ENCODE measurements around the gene HHAT. TPM values are rescaled to one million over a fixed set of nuclear protein-coding genes. Genes with fewer than 3 reads are reported as not detected.

The HHAT gene
- total and polyA plus RNA-seq, 2 of the 13 experiments (the other 11 are each of a cell fraction or from before 2014, with no cell fraction given) = 2.6 to 4.9 TPM

DNA sequence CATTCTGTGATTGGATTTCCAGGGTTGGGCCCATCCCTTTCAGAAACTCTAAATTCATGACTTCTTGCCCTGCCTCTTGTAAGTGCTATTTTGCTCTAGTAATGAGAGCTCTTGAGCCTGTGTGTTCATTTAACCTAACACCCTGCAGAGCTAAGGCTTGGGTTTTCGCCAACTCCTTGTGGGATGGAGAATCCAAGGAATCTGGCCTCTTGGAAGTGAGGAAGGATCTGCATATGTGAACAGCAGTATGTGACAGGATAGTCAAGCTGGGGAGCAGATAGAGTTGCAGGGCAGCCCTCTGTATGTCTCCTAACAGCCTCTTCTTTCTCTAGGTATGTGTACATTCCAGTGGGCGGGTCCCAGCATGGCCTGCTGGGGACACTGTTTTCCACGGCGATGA, 258.9 kb downstream of the HHAT start (continued):
- TF ChIP-seq, protein P1, sequence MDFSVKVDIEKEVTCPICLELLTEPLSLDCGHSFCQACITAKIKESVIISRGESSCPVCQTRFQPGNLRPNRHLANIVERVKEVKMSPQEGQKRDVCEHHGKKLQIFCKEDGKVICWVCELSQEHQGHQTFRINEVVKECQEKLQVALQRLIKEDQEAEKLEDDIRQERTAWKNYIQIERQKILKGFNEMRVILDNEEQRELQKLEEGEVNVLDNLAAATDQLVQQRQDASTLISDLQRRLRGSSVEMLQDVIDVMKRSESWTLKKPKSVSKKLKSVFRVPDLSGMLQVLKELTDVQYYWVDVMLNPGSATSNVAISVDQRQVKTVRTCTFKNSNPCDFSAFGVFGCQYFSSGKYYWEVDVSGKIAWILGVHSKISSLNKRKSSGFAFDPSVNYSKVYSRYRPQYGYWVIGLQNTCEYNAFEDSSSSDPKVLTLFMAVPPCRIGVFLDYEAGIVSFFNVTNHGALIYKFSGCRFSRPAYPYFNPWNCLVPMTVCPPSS (IDR thresholded peaks at IDR 0.05) = no peak
- TF ChIP-seq SALL2 (CRISPR knock-in tag; IDR thresholded peaks at IDR 0.05) = no peak
- TF ChIP-seq CENPX (CRISPR knock-in tag; IDR thresholded peaks at IDR 0.05) = no peak
- no peak for TF ChIP-seq RELA (CRISPR knock-in tag; IDR thresholded peaks at IDR 0.05)

DNA sequence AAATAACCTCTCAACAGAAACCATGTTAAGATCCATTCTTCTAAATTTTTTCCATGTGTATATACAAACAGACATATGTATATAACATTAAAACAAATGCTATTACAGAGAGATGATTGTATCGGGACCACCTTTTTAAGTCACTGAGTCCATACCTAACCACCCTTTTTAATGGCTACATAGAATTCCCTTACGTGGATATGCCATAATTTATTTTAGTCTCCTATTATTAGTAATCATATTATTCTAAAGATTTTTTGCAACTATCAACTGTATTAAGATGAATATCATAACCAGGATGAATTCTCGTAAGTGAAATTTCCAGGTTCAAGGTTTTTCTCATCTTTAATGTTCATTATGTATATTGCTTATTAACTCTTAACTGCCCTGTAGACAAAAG, 259.7 kb downstream of the HHAT start:
- in situ Hi-C loops (cut with HindIII; ENCODE audit: extremely low pct_ligation_motif_present, low pct_unique_long_range_greater_than_20kb) = loop anchor here (5.0 kb wide), 1 partner anchor 544 kb away; the partner anchor contains the start of gene KCNH1
- no peak overlapping the region for H3K9ac ChIP-seq (ENCODE audit: insufficient read depth, low read depth, low read length)
- H3K4me1 ChIP-seq (ENCODE audit: insufficient read depth, low read length) = no peaks in the 10 kb centered on the region
- H3K9me3 ChIP-seq (ENCODE audit: low read length) = no peaks in the 10 kb centered on the region
- H2AFZ ChIP-seq (ENCODE audit: low read length) = no peak overlapping the region
- ChIA-PET POLR2A (no interaction called here), CTCF (ENCODE audit: low intra/inter-chr PET ratio, low total read pairs) (no interaction called here)
- no peaks in the 10 kb centered on the region for H3K79me2 ChIP-seq (ENCODE audit: insufficient read depth, low read length)
- H3K4me2 ChIP-seq (ENCODE audit: low read depth, low read length) = no peak overlapping the region
- 78% methylated on average over 3 of the region's 3 CpGs for WGBS (ENCODE audit: low lambda C conversion rate)
- intact Hi-C loops (cut with micrococcal nuclease; ENCODE audit: unreplicated experiment) = no loop called here
- no peak for FAIRE-seq
- no peak overlapping the region for H3K27ac ChIP-seq (ENCODE audit: extremely low read length, insufficient read depth, low read length)
- ATAC-seq = no peak
- no peak overlapping the region for H3K4me3 ChIP-seq (replicated peaks in 1 of 3; ENCODE audit: insufficient read depth in 1 of 3, low read depth in 2 of 3, low read length in 3 of 3)
- H3K36me3 ChIP-seq (replicated peaks in 1 of 2; ENCODE audit: control insufficient read depth in 1 of 2, insufficient read depth in 2 of 2, low read length in 2 of 2) = no peaks in the 10 kb centered on the region
- no peaks in the 10 kb centered on the region for H3K27me3 ChIP-seq (ENCODE audit: control insufficient read depth in 1 of 2, insufficient read depth in 2 of 2, low read length in 2 of 2)
- no peaks in the 10 kb centered on the region for H4K20me1 ChIP-seq (ENCODE audit: insufficient read depth, low read length)
- no TSS peak for BruUV-seq (replicated peaks)
- DNase-seq (ENCODE audit: low spot score) = no peak
- TF ChIP-seq SP140L (CRISPR knock-in tag; IDR thresholded peaks at IDR 0.05; ENCODE audit: borderline replicate concordance) = no peak
- TF ChIP-seq SNRNP70 (IDR thresholded peaks at IDR 0.05; ENCODE audit: low read depth, low read length) = no peak
- no peak for TF ChIP-seq ATRX (CRISPR knock-in tag; IDR thresholded peaks at IDR 0.05; ENCODE audit: borderline replicate concordance)
- no peak for TF ChIP-seq NR2C2 (CRISPR knock-in tag; IDR thresholded peaks at IDR 0.05; ENCODE audit: borderline replicate concordance)
- TF ChIP-seq ZNF549 (CRISPR knock-in tag; IDR thresholded peaks at IDR 0.05) = no peak
- TF ChIP-seq ZFY (CRISPR knock-in tag; IDR thresholded peaks at IDR 0.05) = no peak
- TF ChIP-seq, protein P2, sequence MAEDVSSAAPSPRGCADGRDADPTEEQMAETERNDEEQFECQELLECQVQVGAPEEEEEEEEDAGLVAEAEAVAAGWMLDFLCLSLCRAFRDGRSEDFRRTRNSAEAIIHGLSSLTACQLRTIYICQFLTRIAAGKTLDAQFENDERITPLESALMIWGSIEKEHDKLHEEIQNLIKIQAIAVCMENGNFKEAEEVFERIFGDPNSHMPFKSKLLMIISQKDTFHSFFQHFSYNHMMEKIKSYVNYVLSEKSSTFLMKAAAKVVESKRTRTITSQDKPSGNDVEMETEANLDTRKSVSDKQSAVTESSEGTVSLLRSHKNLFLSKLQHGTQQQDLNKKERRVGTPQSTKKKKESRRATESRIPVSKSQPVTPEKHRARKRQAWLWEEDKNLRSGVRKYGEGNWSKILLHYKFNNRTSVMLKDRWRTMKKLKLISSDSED (CRISPR knock-in tag; IDR thresholded peaks at IDR 0.05) = no peak
- TF ChIP-seq, protein P3, sequence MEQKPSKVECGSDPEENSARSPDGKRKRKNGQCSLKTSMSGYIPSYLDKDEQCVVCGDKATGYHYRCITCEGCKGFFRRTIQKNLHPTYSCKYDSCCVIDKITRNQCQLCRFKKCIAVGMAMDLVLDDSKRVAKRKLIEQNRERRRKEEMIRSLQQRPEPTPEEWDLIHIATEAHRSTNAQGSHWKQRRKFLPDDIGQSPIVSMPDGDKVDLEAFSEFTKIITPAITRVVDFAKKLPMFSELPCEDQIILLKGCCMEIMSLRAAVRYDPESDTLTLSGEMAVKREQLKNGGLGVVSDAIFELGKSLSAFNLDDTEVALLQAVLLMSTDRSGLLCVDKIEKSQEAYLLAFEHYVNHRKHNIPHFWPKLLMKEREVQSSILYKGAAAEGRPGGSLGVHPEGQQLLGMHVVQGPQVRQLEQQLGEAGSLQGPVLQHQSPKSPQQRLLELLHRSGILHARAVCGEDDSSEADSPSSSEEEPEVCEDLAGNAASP (CRISPR knock-in tag; IDR thresholded peaks at IDR 0.05; ENCODE audit: borderline replicate concordance) = no peak
- no peak for TF ChIP-seq PAWR (CRISPR knock-in tag; IDR thresholded peaks at IDR 0.05; ENCODE audit: borderline replicate concordance)
- no peak for TF ChIP-seq GLI4 (CRISPR knock-in tag; IDR thresholded peaks at IDR 0.05; ENCODE audit: borderline replicate concordance)
- TF ChIP-seq, protein P4, sequence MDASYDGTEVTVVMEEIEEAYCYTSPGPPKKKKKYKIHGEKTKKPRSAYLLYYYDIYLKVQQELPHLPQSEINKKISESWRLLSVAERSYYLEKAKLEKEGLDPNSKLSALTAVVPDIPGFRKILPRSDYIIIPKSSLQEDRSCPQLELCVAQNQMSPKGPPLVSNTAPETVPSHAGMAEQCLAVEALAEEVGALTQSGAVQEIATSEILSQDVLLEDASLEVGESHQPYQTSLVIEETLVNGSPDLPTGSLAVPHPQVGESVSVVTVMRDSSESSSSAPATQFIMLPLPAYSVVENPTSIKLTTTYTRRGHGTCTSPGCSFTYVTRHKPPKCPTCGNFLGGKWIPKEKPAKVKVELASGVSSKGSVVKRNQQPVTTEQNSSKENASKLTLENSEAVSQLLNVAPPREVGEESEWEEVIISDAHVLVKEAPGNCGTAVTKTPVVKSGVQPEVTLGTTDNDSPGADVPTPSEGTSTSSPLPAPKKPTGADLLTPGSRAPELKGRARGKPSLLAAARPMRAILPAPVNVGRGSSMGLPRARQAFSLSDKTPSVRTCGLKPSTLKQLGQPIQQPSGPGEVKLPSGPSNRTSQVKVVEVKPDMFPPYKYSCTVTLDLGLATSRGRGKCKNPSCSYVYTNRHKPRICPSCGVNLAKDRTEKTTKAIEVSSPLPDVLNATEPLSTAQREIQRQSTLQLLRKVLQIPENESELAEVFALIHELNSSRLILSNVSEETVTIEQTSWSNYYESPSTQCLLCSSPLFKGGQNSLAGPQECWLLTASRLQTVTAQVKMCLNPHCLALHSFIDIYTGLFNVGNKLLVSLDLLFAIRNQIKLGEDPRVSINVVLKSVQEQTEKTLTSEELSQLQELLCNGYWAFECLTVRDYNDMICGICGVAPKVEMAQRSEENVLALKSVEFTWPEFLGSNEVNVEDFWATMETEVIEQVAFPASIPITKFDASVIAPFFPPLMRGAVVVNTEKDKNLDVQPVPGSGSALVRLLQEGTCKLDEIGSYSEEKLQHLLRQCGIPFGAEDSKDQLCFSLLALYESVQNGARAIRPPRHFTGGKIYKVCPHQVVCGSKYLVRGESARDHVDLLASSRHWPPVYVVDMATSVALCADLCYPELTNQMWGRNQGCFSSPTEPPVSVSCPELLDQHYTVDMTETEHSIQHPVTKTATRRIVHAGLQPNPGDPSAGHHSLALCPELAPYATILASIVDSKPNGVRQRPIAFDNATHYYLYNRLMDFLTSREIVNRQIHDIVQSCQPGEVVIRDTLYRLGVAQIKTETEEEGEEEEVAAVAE (CRISPR knock-in tag; IDR thresholded peaks at IDR 0.05; ENCODE audit: borderline replicate concordance) = no peak
- no peak for TF ChIP-seq ATAD3A (CRISPR knock-in tag; IDR thresholded peaks at IDR 0.05)
